Ureter (tissue), 1 donor: ENCODE results near the gene MPDZ. TPM values are rescaled to one million over a fixed set of nuclear protein-coding genes. Genes with fewer than 3 reads are reported as not detected.

Experiments used
- DNase-seq: peaks from one replicate; pipeline ENCODE4 v3.0.0-alpha.2; 2020; ENCODE audit warnings: low spot score
- total RNA-seq: library from RNA; stranded (reverse); gene quantifications from one replicate; pipeline ENCODE4 v1.2.4, GENCODE V29; 2023
- donor health status: DM: yes; HTN: yes; CAD: no.

The MPDZ gene
- total RNA-seq, 1 donor from 2014 or later, result 27.6 TPM

- DNase-seq, result no peak
Observed at GRCh38 chr9:13140843-13141592, 138.5 kb downstream of the MPDZ start.

- no peak for DNase-seq
Observed at GRCh38 chr9:13139641-13140171, 139.8 kb downstream of the MPDZ start.

- no peak for DNase-seq
Observed at GRCh38 chr9:13137426-13137825, 142.1 kb downstream of the MPDZ start.

GRCh38 chr9:13131991-13132390 lies 147.5 kb downstream of the MPDZ start:
- no peak for DNase-seq

GRCh38 chr9:13131416-13131815 lies 148.1 kb downstream of the MPDZ start:
- no peak for DNase-seq

GRCh38 chr9:13128266-13128860 lies 151.1 kb downstream of the MPDZ start:
- DNase-seq, result no peak

GRCh38 chr9:13127131-13127530 lies 152.4 kb downstream of the MPDZ start:
- no peak for DNase-seq

GRCh38 chr9:13125261-13125660 lies 154.2 kb downstream of the MPDZ start:
- no peak for DNase-seq

GRCh38 chr9:13122756-13123369 lies 156.6 kb downstream of the MPDZ start:
- no peak for DNase-seq

GRCh38 chr9:13118313-13118712 lies 161.2 kb downstream of the MPDZ start:
- no peak for DNase-seq

- no peak for DNase-seq
Observed at GRCh38 chr9:13116292-13116691, 163.2 kb downstream of the MPDZ start.

- no peak for DNase-seq
Observed at GRCh38 chr9:13113751-13114150, 165.7 kb downstream of the MPDZ start.

GRCh38 chr9:13113216-13113615 lies 166.3 kb downstream of the MPDZ start:
- DNase-seq, result no peak

GRCh38 chr9:13111778-13112177 lies 167.7 kb downstream of the MPDZ start:
- DNase-seq, result no peak

- DNase-seq, result peak; percentile 51
Observed at GRCh38 chr9:13110766-13111417, 168.6 kb downstream of the MPDZ start.

GRCh38 chr9:13109781-13110180 lies 169.7 kb downstream of the MPDZ start:
- no peak for DNase-seq

- no peak for DNase-seq
Observed at GRCh38 chr9:13107008-13107407, 172.5 kb downstream of the MPDZ start.

GRCh38 chr9:13100914-13101572 lies 178.4 kb downstream of the MPDZ start:
- DNase-seq, result no peak

- DNase-seq, result no peak
Observed at GRCh38 chr9:13095056-13095455, 184.4 kb downstream of the MPDZ start.

- no peak for DNase-seq
Observed at GRCh38 chr9:13090628-13091027, 188.9 kb downstream of the MPDZ start.

- no peak for DNase-seq
Observed at GRCh38 chr9:13089666-13090065, 189.8 kb downstream of the MPDZ start.
